Activated CD4-positive, CD25-positive, alpha-beta regulatory T cell treated with anti-CD3 and anti-CD28 coated beads, Interleukin-2, amount 50 U/mL, for 72 hours (primary cell): ENCODE measurements around the gene CUBN.
"Not testable (repeated sequence)": the region's sequence is repeated elsewhere in the genome, so short reads cannot be mapped to it uniquely, and the experiment has no call there.

Experiments used
- DNase-seq: peaks from one replicate; pipeline ENCODE4 v3.0.0; 2021

The CUBN gene

DNA sequence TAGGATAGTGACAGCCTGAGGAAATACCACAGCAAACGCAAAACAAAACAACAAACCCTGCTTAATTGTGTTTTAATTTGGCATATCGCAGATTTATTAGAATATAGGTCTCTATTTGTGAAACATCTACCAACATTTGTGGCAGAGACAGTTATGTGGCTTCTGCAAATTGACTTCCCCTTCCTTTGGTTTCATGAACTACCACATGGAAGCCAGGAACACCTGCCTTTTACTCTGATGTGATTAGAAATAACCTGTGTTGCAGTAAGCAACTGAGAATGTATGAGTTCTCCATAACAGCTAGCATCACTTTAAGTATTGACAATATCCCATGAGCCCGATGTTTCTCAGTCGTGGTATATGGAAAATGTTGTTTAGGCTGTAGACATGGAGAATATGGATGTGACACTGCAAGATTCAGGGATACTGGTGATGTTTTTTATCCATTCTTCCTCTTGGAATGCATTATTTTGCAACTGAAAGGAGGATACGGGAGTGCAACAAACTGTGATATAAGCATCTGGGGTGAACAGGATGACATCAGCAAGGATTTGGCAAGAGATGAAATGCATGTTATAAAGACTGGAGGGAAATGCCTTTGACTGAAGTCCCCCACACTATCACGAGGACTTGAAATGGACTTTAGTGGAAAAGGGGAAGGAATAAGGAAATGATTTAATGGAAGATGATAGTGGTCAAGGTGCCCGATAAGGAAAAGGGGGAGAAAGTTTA is 95.9 kb downstream of the CUBN start:
- DNase-seq: no peak

DNA sequence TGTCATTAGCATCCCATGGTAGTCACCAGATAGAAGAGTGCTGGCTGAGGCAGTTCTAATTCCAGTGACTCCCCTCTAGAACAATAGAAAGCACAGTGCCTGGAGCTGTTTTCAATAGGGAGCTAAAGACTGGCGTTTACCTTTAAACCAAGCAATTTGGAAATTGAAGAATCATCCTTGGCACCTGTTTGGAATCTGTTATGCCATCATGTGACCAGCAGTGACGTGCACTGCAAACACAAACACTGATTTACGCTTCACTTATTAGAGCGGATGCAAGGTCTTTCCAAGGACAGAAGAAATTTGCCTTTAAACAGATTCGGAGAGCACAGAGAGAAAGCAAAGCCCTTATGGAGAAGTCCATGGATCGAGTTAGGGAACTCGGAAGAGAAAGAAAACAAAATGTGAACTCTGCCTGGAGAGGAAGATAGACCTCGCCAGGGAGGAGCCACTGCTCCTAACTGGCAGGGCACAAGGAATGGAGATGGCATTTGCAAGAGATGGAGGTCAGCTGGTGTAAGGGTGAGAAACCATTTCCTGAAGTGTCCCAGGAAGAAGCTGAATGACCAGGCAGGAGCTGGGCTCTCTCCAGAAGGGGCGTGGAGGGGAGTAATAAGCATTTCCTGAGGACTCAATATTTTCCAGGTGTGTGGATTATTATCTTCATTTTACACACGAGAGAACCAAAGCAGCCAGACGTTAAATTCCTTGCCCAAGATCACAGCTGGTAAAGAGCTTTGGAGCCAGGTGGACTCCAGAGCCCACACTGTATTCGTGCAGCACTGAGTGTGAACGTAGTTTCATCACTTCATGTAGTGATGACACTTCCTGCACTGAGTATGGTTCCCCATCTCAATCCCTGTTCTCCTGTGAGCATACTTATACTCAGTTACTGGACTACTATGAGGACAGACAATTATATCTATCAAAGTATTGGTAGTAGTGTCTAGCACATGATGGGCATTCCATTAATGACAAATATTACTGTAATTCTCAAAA is 97.7 kb downstream of the CUBN start:
- DNase-seq: no peak

DNA sequence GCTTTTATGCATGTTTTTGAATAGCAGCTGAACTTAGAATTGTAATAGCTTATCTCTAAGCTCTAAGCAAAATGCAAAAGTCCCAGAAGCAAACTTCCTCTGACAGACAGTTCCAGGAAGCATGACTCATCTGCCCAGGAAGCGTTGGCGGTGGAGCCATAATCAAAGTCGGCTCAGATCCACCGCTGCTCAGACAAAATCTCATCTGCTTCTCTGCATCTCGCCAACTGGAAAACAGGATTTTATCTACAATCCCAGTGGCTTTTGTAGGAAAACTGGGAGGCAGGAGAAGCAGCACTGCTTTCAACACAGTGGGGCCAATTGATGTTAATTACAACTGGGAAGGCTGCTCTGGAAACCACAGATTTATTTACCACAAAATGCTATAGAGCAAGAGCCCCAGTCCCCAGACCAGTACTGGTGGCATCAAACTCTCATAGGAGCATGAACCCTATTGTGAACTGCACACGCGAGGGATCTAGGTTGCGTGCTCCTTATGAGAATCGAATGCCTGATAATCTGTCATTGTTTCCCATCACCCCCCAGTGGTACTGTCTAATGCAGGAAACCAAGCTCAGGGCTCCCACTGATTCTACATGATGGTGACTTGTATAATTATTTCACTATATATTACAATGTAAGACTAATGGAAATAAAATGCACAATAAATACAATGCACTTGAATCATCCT is 99.9 kb downstream of the CUBN start:
- peak; percentile 57 for DNase-seq

DNA sequence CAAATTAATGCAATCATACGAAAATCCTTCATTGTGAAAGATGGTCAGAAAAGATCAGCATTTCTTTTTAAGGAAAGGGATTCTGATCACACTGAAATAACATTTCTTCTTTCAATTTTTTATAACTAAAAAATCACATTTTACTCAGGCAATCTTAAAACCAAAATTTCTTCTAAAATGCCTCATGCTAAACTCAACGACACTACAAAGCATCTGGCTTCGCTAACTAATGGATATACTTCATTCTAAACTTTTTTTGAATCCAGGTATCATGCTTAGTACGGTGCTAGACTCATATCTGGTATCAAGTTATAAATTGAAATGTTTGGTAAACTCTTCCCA is 100.4 kb downstream of the CUBN start:
- no peak for DNase-seq

DNA sequence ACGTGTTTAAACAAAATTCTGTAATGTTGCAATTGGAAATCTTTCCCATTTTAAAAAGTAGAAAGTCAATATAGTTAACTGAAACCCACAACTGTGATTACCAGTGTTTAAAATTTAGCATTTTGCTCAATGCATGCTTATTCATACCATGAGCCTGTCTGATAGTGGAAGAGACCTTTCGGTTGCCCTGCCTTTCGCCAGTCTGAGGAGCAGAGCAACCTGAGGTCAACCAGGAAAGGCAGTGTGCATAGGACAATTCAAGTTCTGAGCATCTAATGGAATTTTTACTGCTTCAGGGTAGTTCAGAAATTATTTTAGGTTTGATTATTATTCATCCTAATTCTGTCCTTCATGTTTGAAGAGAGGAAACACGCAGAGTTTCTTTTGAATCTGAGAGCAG is 100.8 kb downstream of the CUBN start:
- no peak for DNase-seq

DNA sequence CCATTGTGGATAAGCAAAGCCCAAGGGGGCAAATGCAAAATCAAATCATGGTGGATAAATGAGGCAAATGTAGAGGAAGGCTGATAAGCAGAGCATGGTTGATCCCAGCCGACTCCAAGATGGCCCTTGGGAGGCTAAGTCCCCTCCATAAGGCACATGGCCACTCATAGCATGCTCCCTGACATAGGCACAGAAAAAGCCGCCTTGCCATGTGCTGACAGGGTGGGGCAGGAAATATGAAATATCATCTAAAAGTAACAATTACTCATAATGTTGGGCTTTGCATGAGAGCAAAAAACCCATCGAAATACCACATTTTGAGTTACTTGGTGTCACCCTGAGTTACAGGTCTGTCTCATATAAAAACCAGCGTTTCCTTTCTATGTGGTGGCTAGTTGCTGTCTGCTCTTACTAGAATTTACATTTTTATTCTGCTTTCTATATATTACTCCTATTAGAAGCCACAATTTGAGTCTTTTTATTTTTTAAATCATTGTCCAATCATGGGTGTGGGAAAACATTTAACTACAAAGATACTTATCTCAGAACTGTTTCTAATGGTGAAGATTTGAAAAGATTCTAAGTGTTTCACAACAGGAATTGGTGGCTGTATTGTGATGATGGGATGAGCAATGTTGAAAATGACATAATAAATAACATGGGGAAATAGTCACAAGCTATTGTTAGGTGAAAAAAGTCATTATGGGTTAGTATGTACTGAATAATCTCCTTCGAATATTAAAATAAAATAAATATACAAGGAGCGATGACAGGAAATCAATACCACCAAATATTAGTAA is 102.7 kb downstream of the CUBN start:
- DNase-seq: peak; percentile 63

DNA sequence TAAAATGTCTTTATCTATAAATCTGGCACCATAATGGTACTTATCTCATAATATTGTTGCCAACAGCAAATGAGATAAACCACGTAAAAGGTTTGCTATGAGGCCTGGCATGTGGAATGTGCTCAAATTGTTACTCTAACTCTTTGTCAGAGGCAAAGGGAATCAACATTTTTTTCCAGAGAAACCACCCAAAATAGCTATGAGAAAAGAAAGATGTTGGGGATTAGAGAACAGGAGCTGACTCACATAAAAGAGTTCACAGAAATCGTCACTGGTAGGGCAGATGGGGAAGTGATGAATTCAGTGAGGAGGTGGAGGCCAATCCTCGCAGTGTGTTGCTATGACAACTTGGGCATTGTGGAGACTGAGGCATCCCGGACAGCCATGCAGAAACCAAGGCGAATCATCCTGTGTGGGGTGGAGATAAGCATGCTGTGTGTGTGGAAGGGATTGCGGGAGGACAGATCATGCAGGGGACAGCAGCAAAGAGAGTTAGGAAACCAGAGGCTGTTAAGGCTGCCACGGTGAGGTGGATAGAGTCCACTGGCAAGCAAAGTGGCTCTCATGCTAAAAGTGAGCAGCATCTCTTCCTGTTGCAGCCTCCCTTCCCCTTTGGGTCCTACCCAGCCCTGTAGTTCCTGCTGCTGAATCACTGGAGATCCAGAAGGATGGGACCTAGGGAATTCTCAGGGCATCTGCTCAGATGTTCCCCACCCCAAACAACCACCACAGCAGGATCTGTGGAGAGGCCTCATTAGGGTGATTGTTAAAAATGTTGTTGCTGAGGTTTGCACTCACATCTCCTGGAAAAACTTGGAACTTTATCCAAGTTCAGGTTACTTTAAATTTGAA is 103.9 kb downstream of the CUBN start:
- peak; percentile 56 for DNase-seq

DNA sequence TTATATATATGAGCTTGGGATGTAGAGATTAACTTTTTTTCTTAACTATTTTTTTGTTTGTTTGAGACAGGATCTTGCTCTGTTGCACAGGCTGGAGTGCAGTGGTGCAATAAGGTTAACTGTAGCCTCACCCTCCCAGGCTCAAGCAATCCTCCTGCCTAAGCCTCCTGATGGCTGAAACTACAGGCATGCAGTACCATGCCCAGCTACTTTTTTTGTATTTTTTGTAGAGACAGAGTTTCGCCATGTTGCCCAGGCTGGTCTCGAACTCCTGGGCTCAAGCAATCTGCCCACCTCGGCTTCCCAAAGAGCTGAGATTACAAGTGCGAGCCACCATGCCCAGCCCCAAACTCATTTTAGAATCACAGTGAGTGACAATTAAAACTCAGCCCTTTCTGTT is 105.2 kb downstream of the CUBN start:
- no peak for DNase-seq

DNA sequence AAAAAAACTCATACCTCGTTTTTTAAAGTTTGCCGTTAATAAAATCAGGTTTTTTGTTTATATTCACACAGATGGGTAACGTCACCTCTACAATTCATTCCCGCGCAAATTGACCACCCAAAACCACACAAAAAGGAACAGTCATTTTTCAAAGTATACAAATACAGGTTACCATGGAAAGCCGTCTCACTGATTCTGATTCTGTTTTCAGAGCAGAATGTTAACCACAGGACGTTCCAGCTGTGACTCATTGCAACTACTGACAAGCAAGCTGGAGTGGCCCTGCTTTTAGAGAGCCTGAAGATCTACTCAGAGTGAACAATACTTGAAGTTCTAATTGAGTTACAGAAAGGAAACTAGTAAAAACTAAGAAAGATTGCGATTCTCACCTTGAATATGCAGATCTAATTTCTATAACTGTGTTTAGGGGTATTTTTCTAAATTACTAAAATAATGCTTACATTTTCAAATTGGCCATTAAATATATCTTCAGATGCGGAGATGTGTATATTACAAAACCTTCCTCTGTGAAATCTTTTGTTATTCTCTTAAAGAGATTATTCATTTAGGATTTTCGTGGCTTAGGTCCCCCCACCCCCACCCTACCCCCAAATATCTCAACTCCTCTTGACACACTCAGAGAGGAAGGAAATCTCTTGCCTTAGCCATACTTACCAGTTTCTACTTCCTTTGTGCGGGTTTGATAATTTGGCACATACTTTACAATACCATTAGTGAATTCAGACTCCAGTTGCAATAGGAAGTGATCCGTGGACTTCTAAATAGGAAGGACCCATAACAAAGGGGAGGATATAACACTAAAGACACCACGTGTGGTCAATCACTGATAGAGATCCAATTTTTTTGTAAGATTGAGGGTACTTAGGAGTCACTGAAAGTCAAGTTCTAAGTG is 106.0 kb downstream of the CUBN start:
- peak; percentile 42 for DNase-seq

DNA sequence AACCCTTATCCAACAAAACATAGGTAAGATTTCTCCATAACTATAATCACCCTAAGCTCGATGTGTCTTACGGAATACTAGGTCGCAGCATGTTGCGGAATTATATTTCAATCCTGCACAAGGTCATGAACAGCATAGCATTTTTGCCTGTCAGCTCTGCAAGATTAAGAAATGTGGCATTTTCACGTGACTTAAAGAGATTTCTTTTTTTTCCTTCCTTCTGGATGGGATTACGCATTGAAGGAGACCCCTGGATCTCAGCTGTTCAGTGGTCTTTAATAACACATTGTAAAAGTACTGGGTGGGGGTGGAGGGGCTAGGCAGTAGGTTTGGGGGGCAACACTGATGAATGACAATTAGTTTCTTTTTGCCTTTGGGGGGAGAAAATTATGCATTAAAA is 106.7 kb downstream of the CUBN start:
- no peak for DNase-seq

DNA sequence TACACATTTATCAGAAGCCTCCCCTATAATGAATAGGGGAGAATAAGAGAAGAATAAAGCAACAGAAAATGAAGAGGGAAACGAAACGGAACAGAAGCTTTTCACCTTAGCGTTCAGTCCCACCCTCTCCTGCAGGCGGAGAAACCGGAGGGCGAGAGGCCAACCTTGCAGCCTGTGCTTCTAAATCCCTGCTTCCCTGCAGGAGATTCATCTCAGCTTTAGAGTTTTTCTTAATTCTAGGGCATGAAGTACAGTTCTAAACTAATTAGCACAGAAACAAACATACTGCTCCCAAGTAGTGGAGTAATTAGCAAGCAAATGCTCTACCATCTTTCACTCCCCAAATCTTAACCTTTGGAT is 107.2 kb downstream of the CUBN start:
- DNase-seq: no peak

DNA sequence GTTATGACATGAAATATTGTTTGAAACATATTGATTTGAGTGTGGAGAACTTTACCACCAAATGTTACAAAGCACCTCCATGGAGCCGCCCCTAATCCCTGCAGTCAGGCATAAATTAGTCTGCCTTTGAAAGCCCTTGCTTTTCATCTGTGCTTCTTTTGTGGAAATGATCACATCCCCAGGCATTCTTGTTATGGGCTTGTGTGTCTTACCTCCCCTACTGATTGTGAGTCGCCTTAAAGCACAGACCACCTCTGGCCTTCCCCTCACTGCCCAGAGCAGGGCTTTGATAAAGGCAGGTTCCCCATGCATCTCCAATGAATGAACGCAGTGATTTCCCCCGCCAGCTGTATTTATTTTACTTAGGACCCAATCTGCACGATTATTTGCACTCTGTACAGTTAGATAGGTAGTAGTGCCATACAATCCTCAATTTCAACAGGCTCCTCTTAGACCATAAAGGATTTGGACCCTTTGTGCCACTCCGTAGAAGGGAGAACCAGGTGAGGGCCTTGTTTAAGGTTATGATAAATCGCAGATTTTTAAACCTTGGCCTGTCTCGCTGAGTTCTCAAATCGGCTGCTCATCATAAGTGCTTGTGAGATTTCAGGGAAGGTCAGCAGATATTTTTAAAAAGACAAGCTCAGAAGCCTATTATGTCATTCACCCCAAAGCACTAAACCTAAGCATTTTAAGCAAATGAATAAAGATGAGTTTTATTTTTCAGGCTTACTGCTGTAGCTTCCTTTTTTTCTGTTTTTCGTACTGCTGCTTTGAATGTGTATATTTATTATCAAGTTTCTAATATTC is 107.8 kb downstream of the CUBN start:
- DNase-seq: no peak

DNA sequence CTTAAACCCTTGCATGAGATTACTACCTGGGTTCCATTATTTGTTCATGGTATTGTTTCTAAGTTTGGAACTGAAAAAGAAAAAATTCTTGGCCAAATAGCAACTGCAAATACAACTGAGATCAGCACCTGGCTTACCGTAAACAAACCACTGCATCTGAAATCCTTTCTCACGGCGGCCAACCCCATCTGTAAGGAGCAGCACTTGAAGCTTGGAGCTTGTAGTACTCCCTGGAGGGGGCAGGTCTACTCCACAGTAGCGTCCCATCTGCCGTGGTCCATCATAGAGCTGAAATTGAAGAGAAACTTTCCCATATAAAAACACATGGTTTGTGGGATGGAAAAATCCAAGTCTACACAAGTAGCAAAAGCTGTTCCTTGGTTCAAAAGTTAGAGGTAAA is 109.9 kb downstream of the CUBN start:
- no peak for DNase-seq

DNA sequence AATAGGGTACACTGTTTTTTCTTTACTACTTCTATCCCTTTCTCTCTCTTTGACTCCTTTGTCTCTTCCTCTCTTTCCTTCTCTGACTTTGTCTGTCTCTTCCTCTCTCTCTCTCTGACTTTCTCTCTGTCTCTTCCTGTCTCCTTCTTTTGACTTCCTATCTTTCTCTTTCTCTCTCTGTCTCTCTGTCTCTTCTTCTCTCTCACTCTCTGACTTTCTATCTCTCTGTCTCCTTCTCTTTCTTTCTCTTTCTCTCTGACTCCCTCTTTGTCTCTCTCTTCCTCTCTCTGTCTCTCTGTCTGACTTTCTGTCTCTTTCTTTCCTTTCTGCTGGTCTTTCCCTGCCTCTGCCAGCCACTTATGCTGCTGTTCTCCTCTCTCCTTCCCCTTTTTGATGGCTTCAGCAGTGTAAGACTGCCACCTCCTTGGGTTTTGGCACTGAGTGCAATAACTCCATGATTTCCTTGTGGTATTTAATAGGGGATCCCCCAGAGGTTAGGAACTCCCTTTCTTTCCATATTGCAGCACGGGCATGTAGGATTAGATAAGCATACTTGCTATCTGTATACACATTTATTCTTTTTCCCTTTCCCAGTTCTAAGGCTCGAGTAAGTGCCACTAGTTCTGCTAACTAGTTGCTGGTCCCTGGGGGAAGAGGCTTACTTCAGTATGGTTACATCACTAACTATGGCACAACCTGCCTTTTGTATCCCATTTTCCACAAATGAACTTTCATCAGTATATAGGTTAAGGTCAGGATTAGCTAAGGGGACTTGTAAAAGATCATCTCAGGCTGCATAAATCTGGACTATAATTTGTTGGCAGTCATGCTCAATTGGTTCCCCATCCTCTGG is 116.3 kb downstream of the CUBN start:
- not testable (repeated sequence) for DNase-seq

DNA sequence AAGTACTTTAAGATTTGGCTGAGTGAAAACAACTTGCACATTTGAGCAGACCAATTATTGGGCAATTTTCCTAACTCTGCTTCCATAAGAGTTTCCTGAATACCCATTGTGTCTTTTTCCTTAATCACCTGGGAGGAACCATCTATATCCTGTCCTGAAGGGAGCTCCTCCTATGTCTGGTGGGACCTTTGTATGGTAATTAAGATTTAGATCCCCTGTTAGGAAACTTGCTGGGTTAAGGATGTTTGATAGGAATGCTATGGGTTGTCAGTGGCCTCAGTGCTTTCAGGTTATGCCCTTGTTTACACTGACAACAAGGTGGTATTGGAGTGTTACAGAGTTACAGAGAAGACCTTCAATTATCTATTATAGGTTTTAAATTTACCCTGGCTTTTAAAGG is 116.9 kb downstream of the CUBN start:
- DNase-seq: not testable (repeated sequence)

DNA sequence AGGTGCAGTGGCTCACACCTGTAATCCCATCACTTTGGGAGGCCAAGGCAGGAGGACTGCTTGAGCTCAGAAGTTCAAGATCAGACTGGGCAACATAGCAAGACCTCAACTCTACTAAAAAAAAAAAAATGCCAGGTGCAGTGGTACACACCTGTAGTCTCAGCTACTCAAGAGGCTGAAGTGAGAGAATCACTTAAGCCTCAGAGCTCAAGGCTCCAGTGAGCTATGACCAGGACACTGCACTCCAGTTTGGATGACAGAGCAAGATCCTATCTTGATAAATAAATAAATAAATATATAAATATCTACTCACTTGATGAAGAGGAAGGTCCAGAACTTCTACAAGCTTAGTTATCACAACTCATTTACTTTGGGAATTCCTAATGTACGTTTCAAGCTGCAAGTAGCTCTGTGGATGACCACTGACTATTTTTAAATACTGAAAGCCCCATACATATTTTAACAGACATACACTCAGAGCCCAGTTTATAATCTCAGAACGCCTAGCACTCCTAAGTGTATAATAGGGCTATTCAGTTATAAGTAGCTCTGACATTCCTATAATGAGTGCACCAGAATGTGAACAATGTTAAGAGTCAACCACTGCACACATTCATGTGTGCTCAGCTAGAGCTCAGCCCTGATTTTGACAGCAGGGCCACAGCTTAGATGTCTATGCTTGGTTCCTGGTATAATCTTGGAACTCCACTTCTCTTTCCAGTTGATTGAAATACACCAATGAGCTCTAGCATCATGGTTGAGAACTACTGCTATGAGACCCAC is 119.1 kb downstream of the CUBN start:
- DNase-seq: no peak

DNA sequence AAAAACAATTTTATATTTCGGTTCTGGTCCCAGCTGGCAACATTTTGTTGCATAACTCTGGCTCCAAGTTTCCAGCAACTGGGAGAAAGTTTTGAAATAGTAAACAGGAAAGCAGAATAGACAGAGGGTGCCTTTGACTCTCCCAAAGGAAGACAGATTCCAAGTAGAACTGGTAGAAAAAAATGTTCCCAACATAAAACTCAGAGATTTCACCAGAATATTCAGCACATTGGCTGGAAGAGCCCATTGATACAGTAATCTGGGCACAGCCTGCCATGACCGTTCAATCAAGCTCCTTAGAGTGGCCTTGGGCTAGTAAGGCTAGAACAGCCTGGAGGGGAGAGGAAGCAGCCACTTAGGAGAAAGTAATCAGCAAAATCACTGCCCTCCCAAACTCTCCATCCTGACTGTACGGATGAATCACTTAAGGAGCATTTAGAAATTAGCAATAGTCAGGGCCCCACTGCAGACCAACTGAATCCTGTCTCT is 120.4 kb downstream of the CUBN start:
- no peak for DNase-seq

DNA sequence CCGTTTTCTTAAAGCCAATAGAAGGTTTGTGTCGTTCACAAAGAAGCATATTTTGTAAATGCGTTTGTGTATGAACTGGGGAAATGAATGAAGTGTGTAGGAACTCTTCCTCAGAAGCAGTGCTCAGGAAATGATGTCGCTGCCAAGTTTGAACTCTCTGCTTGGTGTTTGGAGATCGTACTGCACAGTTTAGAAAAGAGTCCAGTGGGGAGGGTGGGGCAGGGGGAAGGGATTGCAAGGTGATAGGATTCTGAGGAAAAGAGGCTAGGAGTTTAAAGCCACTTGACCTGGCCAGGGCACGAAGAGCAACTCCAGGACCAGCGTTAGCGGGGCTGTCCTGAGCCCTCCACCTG is 122.2 kb downstream of the CUBN start:
- DNase-seq: no peak
